ENCODE data around the gene RNF32. TPM values are rescaled to one million over a fixed set of nuclear protein-coding genes. Genes with fewer than 3 reads are reported as not detected.

The RNF32 gene
- 1.2 and 2.8 TPM in 2 replicates for total RNA-seq

GRCh38 chr7:156640257-156640948 lies at the start of gene RNF32:
Gene RNF32 (plus strand): TSS chr7:156640774. CDS start chr7:156643878, 3,104 bp downstream.

Measured in tracheal epithelial cell (primary cell).